ENCODE data around the gene OR6B3.

The OR6B3 gene

DNA sequence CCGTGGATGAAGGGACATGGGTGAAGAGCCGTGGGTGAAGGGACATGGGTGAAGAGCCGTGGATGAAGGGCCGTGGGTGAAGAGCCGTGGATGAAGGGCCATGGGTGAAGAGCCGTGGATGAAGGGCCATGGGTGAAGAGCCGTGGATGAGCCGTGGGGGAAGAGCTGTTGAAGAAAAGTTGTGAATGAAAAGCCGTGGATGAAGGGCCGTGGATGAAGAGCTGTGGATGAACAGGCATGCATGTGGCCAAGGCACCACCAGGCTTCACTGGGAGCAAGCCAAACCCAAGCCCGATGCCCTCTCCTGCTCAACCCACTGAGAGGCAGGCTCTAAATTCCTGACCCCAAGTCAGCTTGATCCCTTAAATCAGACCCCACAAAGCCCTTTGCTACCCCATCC lies 10.6 kb downstream of the OR6B3 start:
- Histone ChIP-seq H3K9me3 (no peaks in the 10 kb centered on the region), H3K36me3 (no peaks in the 10 kb centered on the region), H3K27me3 (peaks cover 74% of the 10 kb centered on the region), H3K4me3 (ENCODE audit: low read depth, low read length) (no peak overlapping the region), H3K4me1 (no peaks in the 10 kb centered on the region)
- TF ChIP-seq, protein P1, sequence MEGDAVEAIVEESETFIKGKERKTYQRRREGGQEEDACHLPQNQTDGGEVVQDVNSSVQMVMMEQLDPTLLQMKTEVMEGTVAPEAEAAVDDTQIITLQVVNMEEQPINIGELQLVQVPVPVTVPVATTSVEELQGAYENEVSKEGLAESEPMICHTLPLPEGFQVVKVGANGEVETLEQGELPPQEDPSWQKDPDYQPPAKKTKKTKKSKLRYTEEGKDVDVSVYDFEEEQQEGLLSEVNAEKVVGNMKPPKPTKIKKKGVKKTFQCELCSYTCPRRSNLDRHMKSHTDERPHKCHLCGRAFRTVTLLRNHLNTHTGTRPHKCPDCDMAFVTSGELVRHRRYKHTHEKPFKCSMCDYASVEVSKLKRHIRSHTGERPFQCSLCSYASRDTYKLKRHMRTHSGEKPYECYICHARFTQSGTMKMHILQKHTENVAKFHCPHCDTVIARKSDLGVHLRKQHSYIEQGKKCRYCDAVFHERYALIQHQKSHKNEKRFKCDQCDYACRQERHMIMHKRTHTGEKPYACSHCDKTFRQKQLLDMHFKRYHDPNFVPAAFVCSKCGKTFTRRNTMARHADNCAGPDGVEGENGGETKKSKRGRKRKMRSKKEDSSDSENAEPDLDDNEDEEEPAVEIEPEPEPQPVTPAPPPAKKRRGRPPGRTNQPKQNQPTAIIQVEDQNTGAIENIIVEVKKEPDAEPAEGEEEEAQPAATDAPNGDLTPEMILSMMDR (IDR thresholded peaks at IDR 0.05; ENCODE audit: low read depth, low read length): no peak
- no peak for DNase-seq

DNA sequence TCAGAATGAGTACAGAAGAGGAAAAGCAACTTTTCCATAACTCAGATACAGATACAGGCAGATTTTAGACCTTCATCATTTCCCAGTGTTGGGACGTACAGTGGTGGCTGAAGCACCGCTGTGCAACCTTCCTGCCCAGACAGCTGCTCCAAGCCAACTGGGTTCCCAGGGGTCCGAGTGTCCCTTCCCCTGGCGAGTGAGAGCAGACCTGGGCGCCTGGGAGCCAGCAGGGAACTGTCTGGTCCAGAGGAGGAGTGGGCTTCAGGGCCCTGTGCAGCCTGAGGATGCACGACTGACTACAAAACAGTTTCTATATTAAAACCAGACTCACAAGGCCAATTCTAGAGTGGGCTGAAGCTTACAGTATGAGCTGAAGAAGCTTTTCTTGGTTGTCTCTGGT lies 12.0 kb downstream of the OR6B3 start:
- Histone ChIP-seq H3K4me3 (ENCODE audit: low read depth, low read length) (no peak overlapping the region), H3K27me3 (peaks cover 71% of the 10 kb centered on the region), H3K9me3 (no peaks in the 10 kb centered on the region), H3K4me1 (no peaks in the 10 kb centered on the region), H3K36me3 (no peaks in the 10 kb centered on the region)
- TF ChIP-seq, protein P1 (IDR thresholded peaks at IDR 0.05; ENCODE audit: low read depth, low read length): no peak
- no peak for DNase-seq

DNA sequence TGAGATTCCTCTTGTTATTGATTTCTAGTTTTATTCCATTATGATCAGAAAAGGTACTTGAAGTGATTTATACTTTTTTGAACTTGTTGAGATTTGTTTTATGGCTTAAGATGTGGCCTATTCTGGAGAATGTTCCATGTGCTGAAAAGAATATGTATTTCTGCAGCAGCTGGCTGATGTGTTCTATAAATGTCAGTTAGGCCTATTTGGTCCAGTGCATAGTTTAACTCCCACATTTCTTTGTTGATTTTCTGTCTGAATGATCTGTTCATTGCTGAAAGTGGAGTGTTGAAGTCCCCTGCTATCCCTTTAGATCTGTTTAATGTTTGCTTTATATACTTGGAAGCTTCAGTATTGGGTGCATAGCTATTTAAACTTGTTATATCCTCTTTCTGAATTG lies 16.0 kb downstream of the OR6B3 start:
- TF ChIP-seq, protein P1 (IDR thresholded peaks at IDR 0.05; ENCODE audit: low read depth, low read length): no peak
- peaks cover 78% of the 10 kb centered on the region for H3K27me3 ChIP-seq
- H3K36me3 ChIP-seq: no peaks in the 10 kb centered on the region
- H3K4me1 ChIP-seq: no peaks in the 10 kb centered on the region
- DNase-seq: no peak
- H3K4me3 ChIP-seq (ENCODE audit: low read depth, low read length): no peak overlapping the region
- H3K9me3 ChIP-seq: no peaks in the 10 kb centered on the region

DNA sequence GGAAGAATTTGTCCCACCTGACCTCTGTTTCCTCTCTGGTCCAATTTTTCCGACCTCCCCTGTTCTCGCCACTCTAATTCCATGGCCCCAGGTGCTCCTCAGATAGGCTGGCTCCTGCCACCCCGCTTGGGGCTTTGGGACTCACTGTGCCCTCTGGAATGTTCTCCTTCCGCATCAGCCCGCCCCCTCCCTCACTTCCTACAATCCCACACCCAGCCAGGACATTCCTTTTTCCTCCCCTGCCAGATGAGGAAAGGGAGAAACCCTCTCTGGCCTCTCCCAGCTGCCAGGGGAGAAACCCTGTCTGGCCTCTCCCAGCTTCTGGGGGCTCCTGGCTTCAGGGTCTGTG lies 20.0 kb downstream of the OR6B3 start:
- H3K9me3 ChIP-seq: no peaks in the 10 kb centered on the region
- H3K4me1 ChIP-seq: no peaks in the 10 kb centered on the region
- DNase-seq: no peak
- TF ChIP-seq, protein P1 (IDR thresholded peaks at IDR 0.05; ENCODE audit: low read depth, low read length): no peak
- no peaks in the 10 kb centered on the region for H3K36me3 ChIP-seq
- no peak overlapping the region for H3K4me3 ChIP-seq (ENCODE audit: low read depth, low read length)
- peaks cover 73% of the 10 kb centered on the region for H3K27me3 ChIP-seq

DNA sequence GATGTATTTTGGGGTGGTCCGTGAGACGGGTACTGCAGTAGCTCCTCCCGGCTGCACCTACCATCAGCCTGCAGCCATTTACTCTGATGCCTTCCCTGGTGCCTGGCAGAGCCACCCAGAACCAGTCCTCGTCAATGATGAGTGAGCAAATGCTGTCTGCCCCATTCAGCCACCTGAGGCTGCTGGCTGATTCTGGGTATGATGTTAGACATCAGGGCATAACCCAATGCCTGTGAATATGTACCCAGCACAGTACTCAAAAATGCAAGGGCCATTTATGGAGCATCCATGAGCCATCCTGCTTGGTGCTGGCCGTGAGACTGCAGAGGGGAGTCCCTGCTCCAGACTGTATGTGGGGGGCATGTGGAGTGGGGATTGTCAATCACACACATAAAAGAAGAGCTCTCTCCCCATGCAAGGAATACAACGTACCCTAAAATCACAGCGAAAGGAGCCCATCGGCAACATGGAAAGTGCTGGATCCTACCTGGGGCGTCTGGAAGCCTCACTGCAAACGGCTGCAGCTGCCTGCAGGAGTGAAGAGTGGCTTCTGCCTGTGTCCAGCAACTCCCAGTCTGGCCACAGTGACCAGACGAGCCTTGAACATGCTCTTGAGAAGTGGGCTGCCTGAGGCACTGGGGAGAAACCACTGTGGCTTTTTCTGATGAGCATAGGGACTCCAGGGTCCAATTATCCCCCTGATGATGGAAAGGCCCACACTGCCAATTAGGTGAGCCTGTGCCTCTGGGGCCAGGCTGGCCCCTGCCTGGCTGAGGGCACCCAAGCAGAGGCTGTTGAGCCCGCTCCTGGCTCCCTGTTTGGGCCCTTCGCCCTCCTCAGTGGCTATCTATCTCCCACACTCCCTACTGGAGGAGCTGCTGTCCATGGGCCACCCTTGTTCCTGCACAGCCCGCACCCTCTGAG lies 20.7 kb downstream of the OR6B3 start:
- no peak overlapping the region for H3K4me3 ChIP-seq (ENCODE audit: low read depth, low read length)
- no peaks in the 10 kb centered on the region for H3K36me3 ChIP-seq
- TF ChIP-seq, protein P1 (IDR thresholded peaks at IDR 0.05; ENCODE audit: low read depth, low read length): no peak
- H3K4me1 ChIP-seq: no peaks in the 10 kb centered on the region
- peaks cover 69% of the 10 kb centered on the region for H3K27me3 ChIP-seq
- no peak for DNase-seq
- H3K9me3 ChIP-seq: no peaks in the 10 kb centered on the region

DNA sequence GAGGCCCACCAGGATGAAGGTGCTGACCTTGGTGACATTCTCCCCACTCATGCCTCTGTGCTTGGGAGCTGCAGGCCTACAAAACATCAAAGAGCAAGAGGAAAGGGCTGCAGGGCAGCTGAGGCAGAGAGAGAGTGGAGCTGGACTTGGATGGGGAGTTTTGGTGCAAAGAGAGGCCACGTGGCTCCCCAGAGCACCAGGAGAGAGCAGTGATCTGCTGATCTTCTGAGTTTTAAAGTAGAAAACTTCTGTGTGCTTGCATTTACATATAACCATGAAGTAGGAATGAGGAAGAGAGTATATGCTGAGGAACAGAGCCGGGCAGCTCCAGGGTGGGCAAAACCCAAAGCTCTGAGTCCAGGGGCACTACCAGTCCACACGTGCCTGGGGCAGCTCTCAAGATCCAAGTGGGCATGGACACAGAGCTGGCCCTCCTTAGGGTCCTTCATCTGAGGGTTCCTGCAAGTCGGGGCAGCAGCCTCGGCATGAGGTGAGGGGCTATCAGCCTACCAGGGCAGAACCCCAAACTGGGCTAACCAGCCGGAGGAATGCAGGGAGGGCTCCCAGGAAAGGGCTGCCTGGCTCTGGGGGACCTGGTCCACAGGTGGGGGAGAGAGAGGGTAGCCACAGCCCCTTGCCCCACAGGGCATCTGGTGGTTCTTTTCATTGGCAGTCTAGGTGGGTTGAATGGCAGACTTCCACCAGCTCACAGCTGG lies 22.8 kb downstream of the OR6B3 start, which contains the start of gene OR6B2:
OR6B2 (minus strand) TSS at position 51 of the 716 bp plus-strand sequence; CDS start at position 51, 0 bp downstream.
- TF ChIP-seq, protein P1 (IDR thresholded peaks at IDR 0.05; ENCODE audit: low read depth, low read length): no peak
- Histone ChIP-seq H3K9me3 (no peaks in the 10 kb centered on the region), H3K27me3 (peaks cover 50% of the 10 kb centered on the region), H3K4me3 (ENCODE audit: low read depth, low read length) (no peak within 1 kb of the TSS), H3K4me1 (no peaks in the 10 kb centered on the region), H3K36me3 (no peaks in the 10 kb centered on the region)
- DNase-seq: no peak

Measured in BE2C (cell line).